HCT116 (cell line): ENCODE data around the gene ARHGEF37. TPM values are rescaled to one million over a fixed set of nuclear protein-coding genes. Genes with fewer than 3 reads are reported as not detected.

ENCODE experiments used
- ATAC-seq: fragments of 200-7000 bp; cut with Tn5 transposase; 2 replicates; pipeline ENCODE4 v1.9.1; 2020; ENCODE audit warnings: mild to moderate bottlenecking, moderate library complexity
- BruUV-seq: library from RNA; stranded (reverse); fragments of 400-500 nt; replicated peaks from 2 replicates; lab custom pipeline; 2021; lab: Mats Ljungman, UMichigan
- CTCF ChIA-PET: fragments of 300-600 bp; sonication (Branson Sonifier 250); formaldehyde crosslinking; loops from one replicate; lab custom pipeline; 2021; ENCODE audit warnings: antibody characterized with exemption; lab: Charles Lee
- POLR2A ChIA-PET: fragments of 300-600, 350-600 bp; sonication (Branson Sonifier 250); formaldehyde crosslinking; loops from one replicate; lab custom pipeline; 2021; ENCODE audit warnings: antibody characterized with exemption; lab: Charles Lee
- RAD21 ChIA-PET, 2 experiments: fragments of 300-600 bp; sonication (Branson Sonifier 250); formaldehyde crosslinking; loops; one replicate each; lab custom pipeline; 2023; ENCODE audit warnings: low total read pairs in 2 of 2; ENCODE audit not compliant: uncharacterized antibody in 2 of 2, unreplicated experiment in 2 of 2, low non-redundant PET in 1 of 2; lab: Charles Lee
- DNase-seq: peaks from one replicate; pipeline ENCODE4 v3.0.0-alpha.2; 2010; ENCODE audit warnings: low read depth, low spot score
- H2AFZ ChIP-seq: fragments of 200-600 bp; shearing (Covaris generic), sonication (generic); 2 replicates; pipeline ENCODE4 v1.6.1; 2017; ENCODE audit warnings: low read depth, mixed run types, mixed read lengths, antibody characterized with exemption, low read length; ENCODE audit not compliant: poor library complexity, severe bottlenecking
- H3K27ac ChIP-seq: 2 replicates; pipeline ENCODE4 v1.5.1; 2012; ENCODE audit warnings: low read depth, low read length
- H3K27me3 ChIP-seq: fragments of 200-600 bp; sonication (generic); 2 replicates; pipeline ENCODE4 v1.6.1; 2016; ENCODE audit warnings: mixed run types, low read length, mixed read lengths; ENCODE audit not compliant: insufficient read depth
- H3K36me3 ChIP-seq, 2 experiments: fragments of 200-500 bp in 1 of 2; fragments of 200-600 bp in 1 of 2; sonication (Bioruptor generic) in 1 of 2; sonication (generic) in 1 of 2; 2 replicates each; pipeline versions ENCODE4 v1.5.1 to v1.6.1; 2014 to 2016; ENCODE audit warnings: low read length in 2 of 2, inconsistent platforms in 1 of 2, mixed read lengths in 1 of 2, mixed run types in 1 of 2; ENCODE audit not compliant: insufficient read depth in 2 of 2, control insufficient read depth in 1 of 2
- H3K4me1 ChIP-seq, 2 experiments: fragments of 200-600 bp in 1 of 2; sonication (generic) in 1 of 2; 2 replicates each; pipeline versions ENCODE4 v1.5.1 to v1.6.1; 2012 to 2017; ENCODE audit warnings: low read length in 2 of 2, inconsistent platforms in 1 of 2, mild to moderate bottlenecking in 1 of 2, mixed read lengths in 1 of 2, mixed run types in 1 of 2, moderate library complexity in 1 of 2; ENCODE audit not compliant: insufficient read depth in 2 of 2, control insufficient read depth in 1 of 2
- H3K4me2 ChIP-seq: fragments of 200-600 bp; sonication (generic); 2 replicates; pipeline ENCODE4 v1.6.1; 2017; ENCODE audit warnings: mixed run types, low read length, mixed read lengths
- H3K4me3 ChIP-seq, 2 experiments: fragments of 200-600 bp in 1 of 2; sonication (generic) in 1 of 2; replicated peaks in 1 of 2; 2 replicates each; pipeline ENCODE4 v1.5.1; 2011 to 2016; ENCODE audit warnings: low read length in 2 of 2, control low read depth in 1 of 2, low read depth in 1 of 2, mild to moderate bottlenecking in 1 of 2, mixed read lengths in 1 of 2, mixed run types in 1 of 2
- H3K79me2 ChIP-seq: fragments of 200-600 bp; sonication (generic); 2 replicates; pipeline ENCODE4 v1.6.1; 2017; ENCODE audit warnings: mild to moderate bottlenecking, mixed run types, low read length, moderate library complexity, mixed read lengths; ENCODE audit not compliant: insufficient read depth
- H3K9ac ChIP-seq: fragments of 200-600 bp; sonication (generic); 2 replicates; pipeline ENCODE4 v1.6.1; 2016; ENCODE audit warnings: low read length, mixed read lengths
- H3K9me2 ChIP-seq: fragments of 200-600 bp; sonication (generic), shearing (Covaris generic); 2 replicates; pipeline ENCODE4 v1.6.1; 2017; ENCODE audit warnings: mixed run types, mild to moderate bottlenecking, moderate library complexity; ENCODE audit not compliant: insufficient read depth
- H3K9me3 ChIP-seq, 2 experiments: fragments of 200-500 bp in 1 of 2; fragments of 200-600 bp in 1 of 2; sonication (Bioruptor generic) in 1 of 2; sonication (generic) in 1 of 2; 2 replicates each; pipeline ENCODE4 v1.6.1; 2014 to 2017; ENCODE audit warnings: low read length in 2 of 2, mixed read lengths in 2 of 2, inconsistent platforms in 1 of 2, low read depth in 1 of 2, mild to moderate bottlenecking in 1 of 2, mixed run types in 1 of 2, moderate library complexity in 1 of 2; ENCODE audit not compliant: control insufficient read depth in 1 of 2, insufficient read depth in 1 of 2
- H4K20me1 ChIP-seq: fragments of 200-600 bp; sonication (generic), shearing (Covaris generic); 2 replicates; pipeline ENCODE4 v1.6.1; 2017; ENCODE audit warnings: mixed run types, mild to moderate bottlenecking, moderate library complexity; ENCODE audit not compliant: insufficient read depth
- ATF3 ChIP-seq: IDR thresholded peaks from 2 replicates; pipeline ENCODE4 v1.6.1; 2012
- CBX3 ChIP-seq: IDR thresholded peaks from 2 replicates; pipeline ENCODE4 v1.6.1; 2012; ENCODE audit warnings: low read depth
- CEBPB ChIP-seq: IDR thresholded peaks from 2 replicates; pipeline ENCODE4 v1.6.1; 2012; ENCODE audit warnings: low read depth
- EGR1 ChIP-seq: IDR thresholded peaks from 2 replicates; pipeline ENCODE4 v1.6.1; 2012; ENCODE audit warnings: low read depth
- ELF1 ChIP-seq: IDR thresholded peaks from 2 replicates; pipeline ENCODE4 v1.6.1; 2012; ENCODE audit warnings: low read depth, borderline replicate concordance
- EZH2 ChIP-seq: fragments of 200-600 bp; sonication (generic); IDR thresholded peaks from 2 replicates; pipeline ENCODE4 v1.6.1; 2017; ENCODE audit warnings: antibody characterized with exemption, mixed run types
- EZH2phosphoT487 ChIP-seq: fragments of 200-600 bp; IDR thresholded peaks from 2 replicates; pipeline ENCODE4 v1.6.1; 2018; ENCODE audit warnings: antibody characterized with exemption, borderline replicate concordance
- FOSL1 ChIP-seq: IDR thresholded peaks from 2 replicates; pipeline ENCODE4 v1.6.1; 2012; ENCODE audit warnings: low read depth
- MAX ChIP-seq: IDR thresholded peaks from 2 replicates; pipeline ENCODE4 v1.6.1; 2012
- POLR2AphosphoS5 ChIP-seq: IDR thresholded peaks from 2 replicates; pipeline ENCODE4 v1.6.1; 2011; ENCODE audit warnings: mild to moderate bottlenecking, low read depth, low read length, moderate library complexity
- RAD21 ChIP-seq: IDR thresholded peaks from 2 replicates; pipeline ENCODE4 v1.6.1; 2012; ENCODE audit warnings: low read depth, mild to moderate bottlenecking
- REST ChIP-seq: IDR thresholded peaks from 2 replicates; pipeline ENCODE4 v1.6.1; 2012; ENCODE audit warnings: low read depth
- SRF ChIP-seq: IDR thresholded peaks from 2 replicates; pipeline ENCODE4 v1.6.1; 2012; ENCODE audit warnings: low read depth
- TCF7L2 ChIP-seq: IDR thresholded peaks from 2 replicates; pipeline ENCODE4 v1.7.0; 2011; ENCODE audit warnings: borderline replicate concordance, inconsistent platforms; ENCODE audit not compliant: insufficient read depth, insufficient read length; ENCODE audit errors: extremely low read depth
- YY1 ChIP-seq: IDR thresholded peaks from 2 replicates; pipeline ENCODE4 v1.6.1; 2011; ENCODE audit warnings: low read length, low read depth, moderate library complexity, mild to moderate bottlenecking; ENCODE audit not compliant: insufficient replicate concordance; ENCODE audit errors: extremely low read depth
- ZBTB33 ChIP-seq: IDR thresholded peaks from 2 replicates; pipeline ENCODE4 v1.6.1; 2011; ENCODE audit warnings: mild to moderate bottlenecking, low read length, moderate library complexity; ENCODE audit not compliant: insufficient replicate concordance; ENCODE audit errors: extremely low read depth
- ZFX ChIP-seq: fragments of 450-650 bp; IDR thresholded peaks from 2 replicates; pipeline ENCODE4 v1.6.1; 2017
- intact Hi-C: fragments of 100-400 bp; cut with micrococcal nuclease; formaldehyde crosslinking; loops from 2 replicates; pipeline ENCODE4 v1.10.0; 2022
- total RNA-seq: library from RNA; stranded (reverse); gene quantifications from one replicate; pipeline ENCODE4 v1.2.1, GENCODE V29; 2021; ENCODE audit not compliant: unreplicated experiment

The ARHGEF37 gene
- total RNA-seq, 1 experiment from 2014 or later: 7.0 TPM

- TF ChIP-seq ZBTB33 (no peak), YY1 (no peak), ELF1 (no peak), ZFX (no peak), SRF (no peak), RAD21 (no peak), CBX3 (no peak), CEBPB (no peak), MAX (no peak)
- TF ChIP-seq, all 23 proteins: peak for 0
Measured at GRCh38 chr5:149603920-149604319, 22.6 kb downstream of the ARHGEF37 start (continued).

DNA sequence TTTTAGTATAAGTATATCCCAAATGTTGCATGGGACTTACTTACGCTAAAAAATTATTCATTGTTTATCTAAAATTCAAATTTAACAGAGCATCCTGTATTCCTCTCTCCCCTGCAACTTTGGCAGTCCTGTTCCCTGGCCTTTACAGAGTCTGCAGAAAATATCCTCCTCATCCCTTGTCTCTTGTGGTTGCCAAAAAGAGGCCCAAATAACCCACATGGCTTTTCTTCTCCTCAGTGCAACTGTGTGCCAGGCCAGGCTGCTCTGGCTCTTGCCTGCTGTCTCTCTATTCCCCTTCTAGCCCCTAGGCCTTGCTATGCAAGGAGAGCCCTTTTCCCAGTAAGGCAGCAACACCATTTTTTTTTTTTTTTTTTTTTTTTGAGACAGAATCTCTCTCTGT is 23.0 kb downstream of the ARHGEF37 start:
- no peaks in the 10 kb centered on the region; a peak in 1 of 4 replicates for H3K36me3 ChIP-seq
- peaks cover 0 to under 1% of the 10 kb centered on the region in 2 experiments; a peak in 1 of 4 replicates for H3K9me3 ChIP-seq
- H3K9me2 ChIP-seq: no peaks in the 10 kb centered on the region
- DNase-seq (no peak), ATAC-seq (no peak)
- H3K27ac ChIP-seq: peak overlapping the region; percentile 20; the same call in 1 of the 2 replicates
- H3K27me3 ChIP-seq: no peaks in the 10 kb centered on the region
- peaks cover 31 to 55% of the 10 kb centered on the region in 2 experiments for H3K4me1 ChIP-seq
- BruUV-seq: no TSS peak
- CTCF ChIA-PET: no interaction called here
- no peak overlapping the region for H3K4me3 ChIP-seq
- intact Hi-C loops: no loop called here
- RAD21 ChIA-PET: no interaction called here
- H3K4me2 ChIP-seq: peak overlapping the region; percentile 61
- no peaks in the 10 kb centered on the region for H4K20me1 ChIP-seq
- no peaks in the 10 kb centered on the region for H3K79me2 ChIP-seq
- 0 out of 2 replicates have a peak overlapping the region, but pooled peaks have one; percentile 13 for H3K9ac ChIP-seq
- POLR2A ChIA-PET: no interaction called here
- H2AFZ ChIP-seq: no peak overlapping the region
- TF ChIP-seq SRF (no peak), TCF7L2 (no peak), ZBTB33 (no peak), FOSL1 (no peak), ATF3 (no peak), EZH2 (no peak), EGR1 (no peak), EZH2phosphoT487 (no peak), ELF1 (no peak), CEBPB (no peak), POLR2AphosphoS5 (no peak), REST (no peak)
